RWPE1 (cell line): ENCODE measurements around the gene CDC42SE2.

Experiments used
- CTCF ChIA-PET: fragments of 350-600 bp; sonication (Branson Sonifier 250); formaldehyde crosslinking; extraction: SDS; loops from one replicate; lab custom pipeline; 2021; lab: Yijun Ruan, JAX
- POLR2A ChIA-PET: fragments of 400-600 bp; formaldehyde crosslinking; extraction: SDS; loops from one replicate; lab custom pipeline; 2020; ENCODE audit warnings: antibody characterized with exemption; ENCODE audit not compliant: low non-redundant PET; lab: Yijun Ruan, JAX
- DNase-seq: peaks from one replicate; pipeline ENCODE4 v3.0.0; 2012; ENCODE audit warnings: low spot score
- H3K27ac ChIP-seq: fragments of 450-650 bp; 2 replicates; pipeline ENCODE4 v1.5.1; 2017
- CTCF ChIP-seq: fragments of 450-650 bp; conservative IDR thresholded peaks from 2 replicates; pipeline ENCODE4 v1.5.1; 2017; ENCODE audit warnings: low read depth, mild to moderate bottlenecking

The CDC42SE2 gene

GRCh38 chr5:131406975-131407638 is 143.3 kb downstream of the CDC42SE2 start:
- ChIA-PET CTCF (no interaction called here), POLR2A (no interaction called here)

DNA sequence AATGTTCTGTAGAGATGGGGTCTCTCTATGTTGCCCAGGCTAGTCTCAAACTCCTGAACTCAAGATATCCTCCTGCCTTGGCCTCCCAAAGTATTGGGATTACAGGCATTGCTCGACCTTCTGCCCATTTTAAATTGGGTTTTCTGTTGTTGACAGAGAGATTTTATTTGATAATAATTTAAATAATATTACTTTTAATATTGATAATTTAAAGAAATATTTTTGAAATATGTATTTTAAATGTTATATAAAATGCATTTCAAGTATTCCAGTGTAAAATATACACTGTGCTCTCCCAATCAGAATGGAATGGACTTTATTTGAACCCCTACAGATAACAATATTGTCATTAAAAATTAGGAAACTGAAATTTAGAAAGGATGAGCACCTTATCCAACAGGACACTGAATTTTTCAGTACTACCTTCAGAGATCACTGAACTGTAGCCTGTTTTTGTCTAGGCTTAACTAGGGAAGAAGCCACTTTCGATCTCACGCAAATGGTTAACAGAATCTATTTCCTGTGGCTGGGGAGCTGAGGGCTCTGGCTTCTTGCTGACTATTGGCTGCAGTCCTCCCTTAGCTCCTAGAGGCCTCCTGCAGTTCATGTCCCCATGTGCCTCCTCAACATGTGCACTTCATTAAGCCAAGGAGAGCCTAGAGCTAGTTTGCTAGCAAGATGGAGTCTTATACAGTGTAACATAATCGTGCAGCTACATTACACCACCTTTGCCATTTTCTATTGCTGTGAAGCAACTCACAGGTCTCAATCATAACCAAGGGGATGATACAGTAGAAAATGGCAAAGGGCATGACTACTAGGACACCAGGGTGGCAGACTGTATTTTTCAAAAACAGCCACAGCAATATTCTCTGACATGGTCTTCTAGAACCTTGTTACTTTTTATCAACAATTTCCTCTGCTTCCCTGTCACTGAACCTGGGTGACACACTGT is 150.0 kb downstream of the CDC42SE2 start:
- no peak for TF ChIP-seq CTCF
- POLR2A ChIA-PET: no interaction called here
- CTCF ChIA-PET: no interaction called here
- no peak for DNase-seq
- no peak overlapping the region for H3K27ac ChIP-seq

More at GRCh38 chr5:131406975-131407638, 143.3 kb downstream of the CDC42SE2 start:
- no peak for DNase-seq
- no peak for TF ChIP-seq CTCF
- no peak overlapping the region for H3K27ac ChIP-seq

DNA sequence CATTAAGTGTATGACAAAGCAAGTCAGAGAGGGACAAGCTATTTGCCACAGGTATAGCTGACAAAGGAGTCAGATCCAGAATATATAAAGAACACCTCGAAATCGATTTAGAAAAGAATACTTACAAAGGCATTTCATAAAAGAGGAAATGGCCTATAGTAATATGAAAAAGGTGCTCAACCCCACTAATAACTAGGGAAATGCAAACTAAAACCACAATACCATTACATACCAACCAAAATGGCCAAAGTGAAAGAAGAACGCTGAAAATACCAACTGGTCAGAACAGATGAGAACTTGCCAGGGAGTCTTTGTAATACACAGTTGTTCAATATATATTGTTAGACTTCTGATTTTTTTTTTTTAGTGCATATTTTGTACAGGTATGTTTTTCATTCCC is 152.9 kb downstream of the CDC42SE2 start:
- no peak for DNase-seq
- no peak overlapping the region for H3K27ac ChIP-seq
- no peak for TF ChIP-seq CTCF
- POLR2A ChIA-PET: no interaction called here
- CTCF ChIA-PET: interaction anchor here (1.0 kb wide), 1 partner anchor 10 kb away, joined by 4 read pairs; no protein-coding TSS in a partner anchor

- TF ChIP-seq CTCF: peak; percentile 95
- ChIA-PET CTCF (no interaction called here), POLR2A (no interaction called here)
- H3K27ac ChIP-seq: no peak overlapping the region
- peak; percentile 67 for DNase-seq
These were observed 153.5 kb downstream of the CDC42SE2 start for GRCh38 chr5:131417240-131417869.

DNA sequence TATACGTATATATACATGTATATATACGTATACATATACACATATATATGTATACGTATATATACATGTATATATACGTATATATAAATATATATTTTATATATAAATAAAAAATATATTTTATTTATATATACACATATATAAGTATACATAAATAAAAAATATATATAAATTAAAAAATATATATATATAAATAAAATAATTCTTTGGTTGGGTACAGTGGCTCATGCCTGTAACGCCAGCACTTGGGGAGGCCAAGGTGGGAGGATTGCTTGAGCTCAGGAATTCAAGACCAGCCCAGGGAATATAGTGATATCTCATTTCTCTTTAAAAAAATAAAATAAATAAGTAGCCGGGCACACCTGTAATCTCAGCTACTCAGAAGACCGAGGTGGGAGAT is 155.0 kb downstream of the CDC42SE2 start:
- no peak overlapping the region for H3K27ac ChIP-seq
- TF ChIP-seq CTCF: no peak
- POLR2A ChIA-PET: no interaction called here
- CTCF ChIA-PET: interaction anchor here (0.7 kb wide), 1 partner anchor 324 kb away, joined by 4 read pairs; no protein-coding TSS in a partner anchor
- no peak for DNase-seq

- no peak for TF ChIP-seq CTCF
- no peak for DNase-seq
- ChIA-PET CTCF (interaction anchor here (0.6 to 0.7 kb wide), 2 partner anchors 153 to 277 kb away, joined by 3 to 4 read pairs; no protein-coding TSS in a partner anchor), POLR2A (interaction anchor here (0.5 to 0.6 kb wide), 2 partner anchors 52 to 759 kb away, joined by 5 to 16 read pairs; no protein-coding TSS in a partner anchor)
- no peak overlapping the region for H3K27ac ChIP-seq
These were observed 156.0 kb downstream of the CDC42SE2 start for GRCh38 chr5:131419877-131420276.
